BLaER1 treated with 17β-estradiol and CSF1 and Interleukin-3, amounts not matched to agents 10 nM and 100 nM (cell line): ENCODE data around the gene SERTAD2.

Experiments used
- H3K27ac ChIP-seq, 11 experiments: shearing (Covaris generic); formaldehyde crosslinking; 2 replicates each; pipeline ENCODE4 v1.8.1; 2022
- H3K27me3 ChIP-seq, 11 experiments: shearing (Covaris generic); formaldehyde crosslinking; 2 replicates each; pipeline ENCODE4 v1.8.1; 2022
- H3K36me3 ChIP-seq, 11 experiments: shearing (Covaris generic); formaldehyde crosslinking; 2 replicates each; pipeline ENCODE4 v1.8.1; 2022
- H3K4me1 ChIP-seq, 10 experiments: shearing (Covaris generic); formaldehyde crosslinking; 2 replicates each; pipeline ENCODE4 v1.8.1; 2022
- H3K4me2 ChIP-seq, 11 experiments: shearing (Covaris generic); formaldehyde crosslinking; 2 replicates each; pipeline ENCODE4 v1.8.1; 2022
- H3K4me3 ChIP-seq, 10 experiments: shearing (Covaris generic); formaldehyde crosslinking; 2 replicates each; pipeline ENCODE4 v1.8.1; 2022
- H3K9ac ChIP-seq, 11 experiments: shearing (Covaris generic); formaldehyde crosslinking; 2 replicates each; pipeline ENCODE4 v1.8.1; 2022
- H3K9me3 ChIP-seq, 11 experiments: shearing (Covaris generic); formaldehyde crosslinking; replicated peaks in 1 of 11; 2 replicates each; pipeline ENCODE4 v1.8.1; 2022
- H4K20me1 ChIP-seq, 11 experiments: shearing (Covaris generic); formaldehyde crosslinking; 2 replicates each; pipeline ENCODE4 v1.8.1; 2022
- Cebpa-rat ChIP-seq, 11 experiments: shearing (Covaris generic); IDR thresholded peaks; 2 replicates each; pipeline ENCODE4 v1.8.1; 2022

The SERTAD2 gene

DNA sequence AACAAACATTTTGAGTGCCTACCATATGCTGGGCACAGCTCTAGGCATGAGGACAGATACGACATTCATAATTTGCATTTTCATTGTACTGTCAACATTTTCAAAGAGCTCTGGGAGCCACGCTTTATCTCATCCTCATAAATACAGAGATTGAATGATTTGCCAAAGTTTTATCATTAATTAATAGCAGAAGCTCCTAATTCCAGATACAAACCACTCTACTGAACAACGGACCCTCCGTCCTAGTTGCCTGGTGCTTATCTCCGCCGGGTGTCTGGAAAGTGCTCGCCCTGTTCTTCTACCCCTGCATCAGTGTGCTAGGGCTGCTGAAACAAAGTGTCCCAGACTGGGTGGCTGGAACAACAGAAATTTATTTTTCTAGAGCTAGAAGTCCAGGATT lies 23.8 kb downstream of the SERTAD2 start:
- peaks cover 0 to 29% (median 0%) of the 10 kb centered on the region in 11 experiments; a peak in 3 of 22 replicates for H4K20me1 ChIP-seq
- H3K4me3 ChIP-seq, result no peak overlapping the region
- peaks cover 24 to 43% (median 31%) of the 10 kb centered on the region in 11 experiments for H3K36me3 ChIP-seq
- no peak overlapping the region for H3K27ac ChIP-seq
- no peaks in the 10 kb centered on the region for H3K9me3 ChIP-seq
- H3K27me3 ChIP-seq, result no peaks in the 10 kb centered on the region
- no peak overlapping the region for H3K4me2 ChIP-seq
- H3K9ac ChIP-seq, result no peak overlapping the region
- H3K4me1 ChIP-seq, result peaks cover 0 to 18% (median 9%) of the 10 kb centered on the region in 10 experiments; a peak in 10 of 20 replicates
- TF ChIP-seq Cebpa-rat (IDR thresholded peaks at IDR 0.05), result no peak

DNA sequence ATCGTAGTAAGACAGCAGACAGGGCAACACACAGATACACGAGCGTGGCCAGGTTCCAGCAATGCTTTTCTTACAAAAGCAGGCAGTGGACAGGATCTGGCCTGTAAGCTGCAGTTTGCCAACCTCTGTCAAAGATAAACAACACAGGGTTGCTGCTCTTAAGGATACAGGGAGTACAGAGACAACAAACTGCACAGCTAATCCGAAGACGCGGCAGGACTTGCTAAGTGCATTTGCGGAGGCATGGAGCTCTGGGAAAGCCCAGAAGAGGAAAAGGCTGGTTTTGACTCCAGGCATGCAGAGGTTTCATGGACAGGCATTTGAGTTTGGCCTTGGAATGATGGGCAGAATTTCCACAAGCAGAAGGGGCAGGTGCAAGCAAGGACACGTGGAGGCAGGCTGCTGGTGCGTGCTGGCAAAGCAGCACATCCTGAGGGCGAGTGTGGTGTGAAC lies 24.4 kb downstream of the SERTAD2 start:
- 0 out of 22 replicates have a peak, but pooled peaks of 1 of the 11 experiments have one; percentile 5 for TF ChIP-seq Cebpa-rat (IDR thresholded peaks at IDR 0.05)
- H3K27me3 ChIP-seq, result no peaks in the 10 kb centered on the region
- peaks cover 0 to 13% (median 9%) of the 10 kb centered on the region in 10 experiments; a peak in 9 of 20 replicates for H3K4me1 ChIP-seq
- H4K20me1 ChIP-seq, result peaks cover 0 to 24% (median 0%) of the 10 kb centered on the region in 11 experiments; a peak in 3 of 22 replicates
- H3K4me3 ChIP-seq, result no peak overlapping the region
- no peak overlapping the region for H3K9ac ChIP-seq
- no peaks in the 10 kb centered on the region for H3K9me3 ChIP-seq
- H3K27ac ChIP-seq, result no peak overlapping the region
- H3K36me3 ChIP-seq, result peaks cover 19 to 38% (median 26%) of the 10 kb centered on the region in 11 experiments
- H3K4me2 ChIP-seq, result no peak overlapping the region

DNA sequence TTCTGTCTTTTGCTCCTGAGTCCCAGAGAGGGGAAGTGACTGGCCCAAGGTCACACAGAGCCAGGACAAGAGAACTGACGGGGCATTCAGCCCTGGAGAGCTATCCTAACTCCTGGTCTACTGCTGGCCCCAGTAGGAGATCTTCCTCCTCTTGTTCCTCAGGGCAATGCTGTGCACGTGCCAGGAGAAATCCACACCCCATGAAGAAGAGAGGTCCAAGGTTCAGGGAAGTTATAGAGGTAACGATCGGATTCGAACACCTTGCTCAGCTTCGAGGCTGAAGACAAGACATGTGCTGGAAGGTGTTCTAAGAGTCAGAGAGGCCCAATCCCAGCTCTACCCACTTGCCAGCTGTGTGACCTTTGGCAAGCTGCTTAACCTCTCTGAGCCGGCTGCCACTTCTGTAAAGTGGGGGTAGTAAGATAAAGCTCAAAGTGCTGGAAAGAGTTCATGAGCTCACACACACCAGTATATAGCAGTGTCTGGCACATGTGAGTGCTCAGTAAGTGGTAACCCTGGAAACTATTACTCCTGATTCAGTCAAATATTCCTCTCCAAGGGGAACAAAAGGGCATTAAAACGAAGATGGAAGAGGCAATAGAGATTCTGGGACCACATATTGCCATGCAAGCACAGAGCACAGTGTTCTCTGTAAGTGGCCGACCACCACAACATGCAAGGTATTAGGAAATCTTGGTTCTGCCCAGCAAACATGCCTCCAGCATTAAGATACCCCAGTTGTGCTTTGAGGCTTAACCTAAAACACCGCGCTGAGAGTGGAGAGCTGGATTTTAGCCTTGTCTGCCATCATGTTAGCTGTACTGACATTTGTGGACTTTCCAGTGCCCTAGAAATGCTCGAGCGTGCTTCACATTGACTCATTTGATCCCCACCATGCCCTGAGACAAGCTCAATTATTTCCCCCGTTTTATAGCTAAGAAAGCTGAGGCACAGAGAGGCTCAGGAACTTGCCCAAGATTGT lies 25.6 kb downstream of the SERTAD2 start:
- H3K27ac ChIP-seq, result no peak overlapping the region
- peaks cover 7 to 26% (median 16%) of the 10 kb centered on the region in 11 experiments; a peak in 21 of 22 replicates for H3K36me3 ChIP-seq
- H3K4me1 ChIP-seq, result peaks cover 0 to 12% (median 9%) of the 10 kb centered on the region in 10 experiments; a peak in 8 of 20 replicates
- no peak for TF ChIP-seq Cebpa-rat (IDR thresholded peaks at IDR 0.05)
- H4K20me1 ChIP-seq, result peaks cover 0 to 17% (median 0%) of the 10 kb centered on the region in 11 experiments; a peak in 3 of 22 replicates
- no peak overlapping the region for H3K4me3 ChIP-seq
- no peak overlapping the region for H3K9ac ChIP-seq
- H3K4me2 ChIP-seq, result no peak overlapping the region
- no peaks in the 10 kb centered on the region for H3K9me3 ChIP-seq
- H3K27me3 ChIP-seq, result no peaks in the 10 kb centered on the region

GRCh38 chr2:64626963-64627760 lies 26.6 kb downstream of the SERTAD2 start:
- H3K36me3 ChIP-seq, result peaks cover 0 to 16% (median 9%) of the 10 kb centered on the region in 11 experiments; a peak in 10 of 22 replicates
- no peak overlapping the region for H3K4me3 ChIP-seq
- no peak for TF ChIP-seq Cebpa-rat (IDR thresholded peaks at IDR 0.05)
- H3K9me3 ChIP-seq, result no peaks in the 10 kb centered on the region
- no peak overlapping the region for H3K9ac ChIP-seq
- peaks cover 0 to 12% (median 9%) of the 10 kb centered on the region in 10 experiments; a peak in 8 of 20 replicates for H3K4me1 ChIP-seq
- peak overlapping the region in 1 of 11 experiments; percentile 16; a peak in 1 of 22 replicates for H3K4me2 ChIP-seq
- no peaks in the 10 kb centered on the region for H3K27me3 ChIP-seq
- H4K20me1 ChIP-seq, result peaks cover 0 to 11% (median 0%) of the 10 kb centered on the region in 11 experiments; a peak in 3 of 22 replicates
- H3K27ac ChIP-seq, result no peak overlapping the region

GRCh38 chr2:64626146-64626809 lies 27.4 kb downstream of the SERTAD2 start:
- Histone ChIP-seq H3K9me3 (no peaks in the 10 kb centered on the region), H3K9ac (no peak overlapping the region), H3K4me2 (peak overlapping the region in 3 of 11 experiments; percentile 14 to 23 (median 16); a peak in 3 of 22 replicates), H4K20me1 (peaks cover 0 to 7% (median 0%) of the 10 kb centered on the region in 11 experiments; a peak in 2 of 22 replicates), H3K36me3 (peaks cover 0 to 9% (median 6%) of the 10 kb centered on the region in 11 experiments; a peak in 7 of 22 replicates), H3K27me3 (no peaks in the 10 kb centered on the region), H3K4me3 (no peak overlapping the region), H3K4me1 (peaks cover 0 to 12% (median 9%) of the 10 kb centered on the region in 10 experiments; a peak in 8 of 20 replicates), H3K27ac (no peak overlapping the region)
- no peak for TF ChIP-seq Cebpa-rat (IDR thresholded peaks at IDR 0.05)

- Histone ChIP-seq H3K9me3 (no peaks in the 10 kb centered on the region), H3K4me3 (no peak overlapping the region), H3K27ac (no peak overlapping the region), H3K36me3 (peaks cover 0 to 1% (median 0%) of the 10 kb centered on the region in 11 experiments; a peak in 1 of 22 replicates), H4K20me1 (peaks cover 0 to 1% (median 0%) of the 10 kb centered on the region in 11 experiments; a peak in 2 of 22 replicates), H3K4me2 (no peak overlapping the region), H3K27me3 (no peaks in the 10 kb centered on the region), H3K4me1 (peaks cover 0 to 12% (median 9%) of the 10 kb centered on the region in 10 experiments; a peak in 8 of 20 replicates), H3K9ac (no peak overlapping the region)
- no peak for TF ChIP-seq Cebpa-rat (IDR thresholded peaks at IDR 0.05)
Observed at GRCh38 chr2:64625299-64626145, 28.2 kb downstream of the SERTAD2 start.

- H3K4me2 ChIP-seq, result no peak overlapping the region
- no peak overlapping the region for H3K27ac ChIP-seq
- H3K9me3 ChIP-seq, result no peaks in the 10 kb centered on the region
Observed at GRCh38 chr2:64624862-64625261, 28.9 kb downstream of the SERTAD2 start.

More at GRCh38 chr2:64624862-64625261, 28.9 kb downstream of the SERTAD2 start:
- H3K4me1 ChIP-seq, result peaks cover 0 to 12% (median 9%) of the 10 kb centered on the region in 10 experiments; a peak in 8 of 20 replicates
- no peak for TF ChIP-seq Cebpa-rat (IDR thresholded peaks at IDR 0.05)
- no peak overlapping the region for H3K4me3 ChIP-seq
- no peak overlapping the region for H3K9ac ChIP-seq
- no peaks in the 10 kb centered on the region for H3K36me3 ChIP-seq
- H4K20me1 ChIP-seq, result no peaks in the 10 kb centered on the region
- no peaks in the 10 kb centered on the region for H3K27me3 ChIP-seq
